ENCODE measurements around the gene CORO7.

The CORO7 gene

DNA sequence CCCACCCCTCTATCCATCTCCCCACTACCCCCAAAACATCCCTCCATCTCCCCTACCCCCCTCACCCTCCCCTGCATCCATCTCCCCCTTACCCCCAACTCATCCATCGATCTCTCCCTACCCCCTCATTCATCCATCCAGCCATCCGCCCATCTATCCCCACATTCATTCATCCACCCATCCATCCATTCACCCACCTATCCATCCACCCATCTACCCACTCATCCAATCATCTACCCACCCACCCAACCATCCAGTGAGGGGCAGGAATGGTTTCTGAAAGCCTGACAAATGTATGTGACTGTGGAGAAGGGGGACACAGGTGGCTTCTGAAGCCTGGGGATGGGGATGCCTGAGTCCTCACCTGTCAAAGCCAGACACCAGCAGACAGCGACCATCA, 56.5 kb downstream of the CORO7 start:
- no peaks in the 10 kb centered on the region for H3K27me3 ChIP-seq (ENCODE audit: insufficient read depth, poor library complexity, severe bottlenecking)
- H3K27ac ChIP-seq (replicated peaks) = no peak overlapping the region
- no peak for TF ChIP-seq SPI1 (IDR thresholded peaks at IDR 0.05; ENCODE audit: borderline replicate concordance, low read depth)
- no peak for TF ChIP-seq GABPA (IDR thresholded peaks at IDR 0.05; ENCODE audit: low read depth)
- TF ChIP-seq, protein P1, sequence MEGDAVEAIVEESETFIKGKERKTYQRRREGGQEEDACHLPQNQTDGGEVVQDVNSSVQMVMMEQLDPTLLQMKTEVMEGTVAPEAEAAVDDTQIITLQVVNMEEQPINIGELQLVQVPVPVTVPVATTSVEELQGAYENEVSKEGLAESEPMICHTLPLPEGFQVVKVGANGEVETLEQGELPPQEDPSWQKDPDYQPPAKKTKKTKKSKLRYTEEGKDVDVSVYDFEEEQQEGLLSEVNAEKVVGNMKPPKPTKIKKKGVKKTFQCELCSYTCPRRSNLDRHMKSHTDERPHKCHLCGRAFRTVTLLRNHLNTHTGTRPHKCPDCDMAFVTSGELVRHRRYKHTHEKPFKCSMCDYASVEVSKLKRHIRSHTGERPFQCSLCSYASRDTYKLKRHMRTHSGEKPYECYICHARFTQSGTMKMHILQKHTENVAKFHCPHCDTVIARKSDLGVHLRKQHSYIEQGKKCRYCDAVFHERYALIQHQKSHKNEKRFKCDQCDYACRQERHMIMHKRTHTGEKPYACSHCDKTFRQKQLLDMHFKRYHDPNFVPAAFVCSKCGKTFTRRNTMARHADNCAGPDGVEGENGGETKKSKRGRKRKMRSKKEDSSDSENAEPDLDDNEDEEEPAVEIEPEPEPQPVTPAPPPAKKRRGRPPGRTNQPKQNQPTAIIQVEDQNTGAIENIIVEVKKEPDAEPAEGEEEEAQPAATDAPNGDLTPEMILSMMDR (IDR thresholded peaks at IDR 0.05; ENCODE audit: insufficient read depth, low read length) = no peak
- TF ChIP-seq POLR2AphosphoS5 (IDR thresholded peaks at IDR 0.05; ENCODE audit: low read depth) = no peak
- TF ChIP-seq, protein P2, sequence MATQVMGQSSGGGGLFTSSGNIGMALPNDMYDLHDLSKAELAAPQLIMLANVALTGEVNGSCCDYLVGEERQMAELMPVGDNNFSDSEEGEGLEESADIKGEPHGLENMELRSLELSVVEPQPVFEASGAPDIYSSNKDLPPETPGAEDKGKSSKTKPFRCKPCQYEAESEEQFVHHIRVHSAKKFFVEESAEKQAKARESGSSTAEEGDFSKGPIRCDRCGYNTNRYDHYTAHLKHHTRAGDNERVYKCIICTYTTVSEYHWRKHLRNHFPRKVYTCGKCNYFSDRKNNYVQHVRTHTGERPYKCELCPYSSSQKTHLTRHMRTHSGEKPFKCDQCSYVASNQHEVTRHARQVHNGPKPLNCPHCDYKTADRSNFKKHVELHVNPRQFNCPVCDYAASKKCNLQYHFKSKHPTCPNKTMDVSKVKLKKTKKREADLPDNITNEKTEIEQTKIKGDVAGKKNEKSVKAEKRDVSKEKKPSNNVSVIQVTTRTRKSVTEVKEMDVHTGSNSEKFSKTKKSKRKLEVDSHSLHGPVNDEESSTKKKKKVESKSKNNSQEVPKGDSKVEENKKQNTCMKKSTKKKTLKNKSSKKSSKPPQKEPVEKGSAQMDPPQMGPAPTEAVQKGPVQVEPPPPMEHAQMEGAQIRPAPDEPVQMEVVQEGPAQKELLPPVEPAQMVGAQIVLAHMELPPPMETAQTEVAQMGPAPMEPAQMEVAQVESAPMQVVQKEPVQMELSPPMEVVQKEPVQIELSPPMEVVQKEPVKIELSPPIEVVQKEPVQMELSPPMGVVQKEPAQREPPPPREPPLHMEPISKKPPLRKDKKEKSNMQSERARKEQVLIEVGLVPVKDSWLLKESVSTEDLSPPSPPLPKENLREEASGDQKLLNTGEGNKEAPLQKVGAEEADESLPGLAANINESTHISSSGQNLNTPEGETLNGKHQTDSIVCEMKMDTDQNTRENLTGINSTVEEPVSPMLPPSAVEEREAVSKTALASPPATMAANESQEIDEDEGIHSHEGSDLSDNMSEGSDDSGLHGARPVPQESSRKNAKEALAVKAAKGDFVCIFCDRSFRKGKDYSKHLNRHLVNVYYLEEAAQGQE (IDR thresholded peaks at IDR 0.05; ENCODE audit: insufficient replicate concordance, low read depth) = no peak
- no peak overlapping the region for H3K4me3 ChIP-seq (replicated peaks; ENCODE audit: insufficient read depth, low read length)
- no peak for DNase-seq (ENCODE audit: low read depth in 1 of 2, low spot score in 1 of 2)

DNA sequence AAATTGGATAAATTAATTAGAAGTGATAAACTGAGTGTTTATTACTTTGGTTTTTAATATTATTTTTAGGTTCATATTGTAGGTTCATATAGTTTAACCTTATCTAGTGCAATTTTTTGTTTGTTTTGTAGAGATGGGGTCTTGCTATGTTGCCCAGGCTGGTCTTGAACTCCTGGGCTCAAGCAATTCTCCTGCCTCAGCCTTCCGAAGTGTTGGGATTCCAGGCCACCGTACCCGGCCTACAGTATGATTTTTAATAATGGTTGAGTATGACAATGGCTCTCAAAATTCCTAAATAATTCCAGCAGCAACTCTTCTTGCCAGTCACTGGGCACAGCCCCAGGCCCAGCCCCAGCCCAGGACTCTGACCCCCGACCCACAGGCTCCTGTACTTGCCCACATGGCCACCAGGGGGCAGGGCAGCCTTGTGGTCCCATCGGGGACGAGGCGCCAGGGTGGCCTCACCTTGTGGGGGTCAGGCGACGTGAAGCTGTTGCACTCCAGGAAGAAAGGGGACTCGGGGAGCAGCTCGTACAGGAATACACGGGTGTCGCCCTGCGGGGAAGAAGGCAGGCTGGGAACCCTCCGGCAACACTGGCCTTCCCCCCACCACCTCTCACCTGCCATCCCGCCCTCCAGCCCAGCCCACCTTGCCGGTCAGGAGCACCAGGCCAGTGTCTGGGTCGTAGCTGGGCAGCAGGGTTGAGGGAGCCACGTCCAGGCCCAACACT, 57.4 kb downstream of the CORO7 start:
- TF ChIP-seq GABPA (IDR thresholded peaks at IDR 0.05; ENCODE audit: low read depth) (no peak), SPI1 (IDR thresholded peaks at IDR 0.05; ENCODE audit: borderline replicate concordance, low read depth) (no peak), POLR2AphosphoS5 (IDR thresholded peaks at IDR 0.05; ENCODE audit: low read depth) (no peak)
- TF ChIP-seq, protein P2 (IDR thresholded peaks at IDR 0.05; ENCODE audit: insufficient replicate concordance, low read depth) = no peak
- TF ChIP-seq, protein P1 (IDR thresholded peaks at IDR 0.05; ENCODE audit: insufficient read depth, low read length) = peak; percentile 59
- DNase-seq (ENCODE audit: low read depth in 1 of 2, low spot score in 1 of 2) = no peak
- no peak overlapping the region for H3K27ac ChIP-seq (replicated peaks)
- H3K27me3 ChIP-seq (ENCODE audit: insufficient read depth, poor library complexity, severe bottlenecking) = no peaks in the 10 kb centered on the region
- no peak overlapping the region for H3K4me3 ChIP-seq (replicated peaks; ENCODE audit: insufficient read depth, low read length)

DNA sequence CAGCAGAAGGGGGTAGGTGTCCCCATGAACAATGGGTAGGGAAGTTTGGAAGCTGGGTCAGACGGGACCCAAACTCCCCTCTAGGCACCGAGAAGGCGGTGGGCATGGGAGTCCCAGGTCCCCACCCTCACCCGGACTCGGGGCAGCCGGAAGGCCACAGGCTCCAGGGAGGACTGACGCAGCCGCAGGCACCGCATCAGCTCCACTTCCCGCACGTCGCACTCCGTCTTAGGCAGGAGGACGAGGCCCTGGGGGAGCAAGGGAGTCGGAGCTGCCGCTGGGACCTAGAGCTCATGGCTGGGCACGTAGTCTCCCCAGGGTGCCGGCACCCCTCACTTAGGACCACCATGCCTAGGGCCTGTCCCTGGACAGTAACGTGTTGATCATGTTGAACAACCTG, 58.2 kb downstream of the CORO7 start:
- no peak for TF ChIP-seq SPI1 (IDR thresholded peaks at IDR 0.05; ENCODE audit: borderline replicate concordance, low read depth)
- TF ChIP-seq, protein P1 (IDR thresholded peaks at IDR 0.05; ENCODE audit: insufficient read depth, low read length) = no peak
- TF ChIP-seq POLR2AphosphoS5 (IDR thresholded peaks at IDR 0.05; ENCODE audit: low read depth) = peak; percentile 5; the same call in 1 of the 2 replicates
- TF ChIP-seq, protein P2 (IDR thresholded peaks at IDR 0.05; ENCODE audit: insufficient replicate concordance, low read depth) = no peak
- no peak for TF ChIP-seq GABPA (IDR thresholded peaks at IDR 0.05; ENCODE audit: low read depth)
- no peak for DNase-seq (ENCODE audit: low read depth in 1 of 2, low spot score in 1 of 2)
- H3K27me3 ChIP-seq (ENCODE audit: insufficient read depth, poor library complexity, severe bottlenecking) = no peaks in the 10 kb centered on the region
- H3K4me3 ChIP-seq (replicated peaks; ENCODE audit: insufficient read depth, low read length) = no peak overlapping the region
- H3K27ac ChIP-seq (replicated peaks) = no peak overlapping the region

Measured in HL-60 (cell line).